Measurements from ENCODE around the gene HMGA1.

Gene HMGA1, protein sequence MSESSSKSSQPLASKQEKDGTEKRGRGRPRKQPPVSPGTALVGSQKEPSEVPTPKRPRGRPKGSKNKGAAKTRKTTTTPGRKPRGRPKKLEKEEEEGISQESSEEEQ

DNA sequence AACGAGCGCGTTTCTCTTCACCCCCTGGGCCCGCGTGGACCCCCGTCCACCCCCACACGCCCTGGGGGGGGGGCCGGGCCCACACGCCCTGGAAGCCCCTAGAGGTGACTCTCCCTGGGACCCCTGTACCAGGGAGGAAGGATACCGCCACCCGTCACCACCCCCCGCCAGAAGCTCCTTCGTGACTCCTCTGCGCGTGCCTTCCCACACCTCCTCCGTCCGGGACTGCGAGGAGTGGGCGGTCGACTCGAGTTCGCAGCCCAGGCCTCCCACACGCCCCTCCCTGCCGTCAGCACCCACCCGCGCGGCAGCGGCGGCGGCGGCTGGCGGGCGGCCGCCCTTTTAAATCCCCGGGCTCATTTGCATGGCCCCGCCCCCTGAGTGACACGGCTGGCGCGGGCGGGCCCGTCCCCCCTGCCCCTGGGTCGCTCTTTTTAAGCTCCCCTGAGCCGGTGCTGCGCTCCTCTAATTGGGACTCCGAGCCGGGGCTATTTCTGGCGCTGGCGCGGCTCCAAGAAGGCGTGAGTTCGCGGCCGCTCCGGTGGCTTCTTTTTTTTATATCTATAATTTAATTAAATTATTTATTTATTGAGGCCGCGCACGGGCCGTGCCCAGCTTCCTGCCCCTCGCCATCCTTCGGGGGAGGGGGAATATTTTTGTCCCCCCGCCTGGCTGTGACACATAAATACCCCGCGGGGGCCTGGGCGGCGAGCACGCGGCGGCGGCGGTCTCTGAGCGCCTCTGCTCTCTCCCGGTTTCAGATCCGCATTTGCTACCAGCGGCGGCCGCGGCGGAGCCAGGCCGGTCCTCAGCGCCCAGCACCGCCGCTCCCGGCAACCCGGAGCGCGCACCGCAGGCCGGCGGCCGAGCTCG is at the start of gene HMGA1:
Gene HMGA1 (plus strand): TSS at position 431 of the 873 bp plus-strand sequence. CDS start 3,908 bp downstream, outside the sequence.
- DNase-seq, result peak; percentile 93

DNA sequence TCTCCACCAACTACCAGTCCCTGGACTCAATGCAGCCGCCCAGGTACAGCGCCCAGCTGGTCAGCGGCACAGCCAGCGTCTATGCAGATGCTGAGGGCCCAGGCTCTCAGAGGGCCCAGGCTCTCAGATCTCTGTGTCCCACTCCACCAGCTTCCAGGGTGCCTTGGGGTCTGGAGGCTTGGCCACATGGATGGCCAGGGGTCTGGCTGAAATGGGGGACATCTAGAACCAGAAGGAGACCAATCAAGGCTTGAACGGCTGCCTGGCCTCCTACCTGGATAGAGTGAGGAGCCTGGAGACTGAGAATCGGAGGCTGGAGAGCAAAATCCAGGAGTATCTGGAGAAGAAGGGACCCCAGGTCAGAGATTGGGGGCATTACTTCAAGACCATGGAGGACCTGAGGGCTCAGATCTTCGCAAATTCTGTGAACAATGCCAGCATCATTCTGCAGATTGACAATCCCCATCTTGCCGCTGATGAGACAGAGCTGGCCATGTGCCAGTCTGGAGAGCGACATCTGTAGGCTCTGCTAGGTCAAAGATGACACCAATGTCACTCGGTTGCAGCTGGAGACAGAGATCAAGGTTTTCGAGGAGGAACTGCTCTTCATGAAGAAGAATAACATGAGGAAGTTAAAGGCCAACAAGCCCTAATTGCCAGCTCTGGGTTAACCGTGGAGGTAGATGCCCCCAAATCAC is 46.7 kb upstream of the HMGA1 start:
- DNase-seq, result no peak

DNA sequence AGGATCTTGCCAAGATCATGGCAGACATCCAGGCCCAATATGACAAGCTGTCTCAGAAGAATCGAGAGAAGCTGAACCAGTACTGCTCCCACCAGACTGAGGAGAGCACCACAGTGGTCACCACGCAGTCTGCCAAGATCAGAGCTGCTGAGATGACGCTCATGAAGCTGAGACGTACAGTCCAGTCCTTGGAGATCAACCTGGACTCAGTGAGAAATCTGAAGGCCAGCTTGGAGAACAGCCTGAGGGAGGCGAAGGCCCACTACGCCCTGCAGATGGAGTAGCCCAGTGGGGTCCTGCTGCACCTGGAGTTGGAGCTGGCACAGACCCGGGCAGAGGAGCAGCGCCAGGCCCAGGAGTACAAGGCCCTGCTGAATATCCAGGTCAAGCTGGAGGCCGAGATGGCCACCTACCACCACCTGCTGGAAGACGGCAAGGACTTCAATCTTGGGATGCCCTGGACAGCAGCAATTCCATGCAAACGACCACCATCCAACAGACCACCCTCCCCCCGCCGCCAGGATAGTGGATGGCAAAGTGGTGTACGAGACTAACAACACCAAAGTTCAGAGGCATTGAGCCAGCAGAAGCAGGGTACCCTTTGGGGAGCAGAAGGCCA is 46.1 kb upstream of the HMGA1 start:
- DNase-seq, result no peak

DNA sequence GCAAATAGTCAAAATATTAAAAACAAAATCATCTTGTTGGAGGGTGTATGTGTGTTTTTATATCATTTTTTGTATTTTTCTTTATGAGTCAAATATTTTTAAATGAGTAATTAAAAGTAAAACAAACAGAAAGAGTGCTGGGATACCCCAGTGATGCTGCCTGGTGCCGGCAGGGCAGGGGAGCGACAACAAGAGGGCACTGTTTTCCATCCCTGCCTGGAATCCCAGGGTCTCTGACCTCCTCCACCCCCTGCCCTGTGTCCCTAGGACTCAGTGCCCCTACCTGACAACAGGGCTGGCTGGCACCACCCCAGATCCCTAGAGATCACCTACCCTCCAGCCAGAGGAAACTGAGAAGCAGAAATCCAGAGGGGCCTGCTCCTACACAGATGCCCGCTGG is 41.9 kb upstream of the HMGA1 start:
- no peak for DNase-seq

DNA sequence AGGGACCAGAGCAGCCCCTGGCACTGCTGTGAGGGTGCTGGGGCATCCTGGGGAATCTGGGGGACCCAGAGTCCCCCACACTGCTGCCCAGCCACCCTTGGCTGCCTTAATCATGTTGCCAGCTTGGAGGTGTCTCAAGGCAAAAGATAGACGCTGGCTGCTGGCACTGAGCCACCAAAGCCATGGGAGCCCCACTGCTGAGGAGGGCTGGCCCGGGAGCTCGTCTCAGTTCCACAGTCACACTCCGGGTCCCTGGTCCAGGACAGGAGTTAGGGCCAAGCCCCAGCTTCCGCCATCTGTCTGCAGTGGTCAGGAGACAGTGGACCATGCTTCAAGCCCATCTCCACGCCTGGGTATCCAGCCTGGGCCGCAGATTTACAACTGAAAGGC is 41.0 kb upstream of the HMGA1 start:
- no peak for DNase-seq

DNA sequence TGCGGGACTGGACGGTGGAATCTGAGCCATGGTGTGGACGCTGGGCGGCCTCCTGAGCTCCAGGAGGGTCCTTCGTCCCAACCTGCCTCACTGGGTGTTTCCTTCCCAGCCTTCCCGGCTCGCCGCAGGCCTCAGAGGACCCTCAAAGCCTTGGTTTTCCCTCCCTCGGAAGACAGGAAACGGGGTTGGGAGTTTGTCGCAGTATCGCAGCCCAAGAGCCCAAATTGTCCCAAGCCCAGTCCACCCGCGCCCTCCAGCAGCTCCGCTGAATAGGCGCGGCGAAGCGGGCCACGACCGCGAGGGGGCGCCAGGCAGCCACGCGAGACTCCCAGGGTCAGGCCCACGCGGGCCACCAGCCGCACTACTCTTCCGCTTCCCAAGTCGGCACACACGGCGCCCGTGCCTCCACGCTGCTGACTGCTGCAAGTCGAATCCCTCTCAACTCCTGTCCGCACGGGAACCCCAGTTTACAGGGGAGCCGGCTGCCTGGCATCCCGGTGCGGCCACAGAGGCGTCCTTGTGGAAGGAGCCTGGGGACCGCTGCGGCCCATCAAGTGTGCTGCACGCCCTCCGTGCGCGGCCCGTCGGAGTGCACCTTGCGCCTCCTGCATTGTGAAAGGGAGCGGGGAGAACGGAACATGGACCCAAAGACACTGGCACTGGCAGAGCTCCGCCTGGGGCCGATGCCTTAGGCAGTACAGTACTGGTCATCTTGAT is 40.4 kb upstream of the HMGA1 start:
- peak; percentile 89 for DNase-seq

DNA sequence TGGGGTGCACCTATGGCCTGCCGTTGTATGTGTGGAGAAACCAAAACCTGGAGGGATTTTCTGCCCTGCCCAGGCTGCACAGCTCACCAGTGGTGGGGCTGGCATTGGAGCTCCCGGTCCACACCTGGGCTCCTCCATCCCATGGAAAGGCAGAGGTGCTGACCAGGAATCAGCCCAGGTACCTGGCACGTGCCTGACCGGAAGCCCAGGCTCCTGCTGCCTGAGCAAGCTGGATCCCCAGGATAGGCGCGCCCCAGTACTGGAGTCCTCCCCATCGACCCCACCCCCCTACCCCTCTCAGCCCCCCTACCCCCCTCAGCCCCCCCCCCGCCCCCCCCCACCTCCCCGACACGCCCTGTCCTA is 39.9 kb upstream of the HMGA1 start:
- DNase-seq, result no peak

DNA sequence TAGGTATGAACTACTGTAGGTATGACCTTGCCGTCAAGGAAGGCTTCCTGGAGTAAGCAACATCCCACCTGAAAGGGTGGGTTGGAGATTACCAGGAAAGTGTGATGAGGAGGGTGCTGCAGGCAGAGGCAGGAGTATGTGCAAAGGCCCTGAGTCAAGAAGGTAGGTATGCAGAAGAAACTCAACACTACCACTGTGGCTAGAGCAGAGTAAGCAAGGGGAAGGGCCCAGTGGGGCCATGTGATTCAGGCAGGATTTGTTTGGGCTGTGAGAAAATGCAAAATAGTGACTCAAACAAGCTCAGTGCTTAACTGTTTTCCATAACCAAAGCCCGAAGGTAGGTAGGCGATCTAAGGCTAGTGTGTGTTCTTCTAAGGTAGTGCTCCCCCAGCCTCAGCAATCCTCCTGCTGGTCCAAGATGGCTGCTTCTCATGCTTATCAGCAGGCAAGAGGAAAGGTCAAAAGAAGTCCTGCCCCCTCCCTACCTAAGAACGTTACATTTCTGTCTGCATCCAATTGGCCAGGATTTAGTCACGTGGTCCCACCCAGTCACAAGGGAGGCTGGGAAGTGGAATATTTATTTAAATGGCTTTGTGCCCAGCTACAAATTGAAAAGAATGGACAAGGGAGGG is 36.2 kb upstream of the HMGA1 start:
- no peak for DNase-seq

DNA sequence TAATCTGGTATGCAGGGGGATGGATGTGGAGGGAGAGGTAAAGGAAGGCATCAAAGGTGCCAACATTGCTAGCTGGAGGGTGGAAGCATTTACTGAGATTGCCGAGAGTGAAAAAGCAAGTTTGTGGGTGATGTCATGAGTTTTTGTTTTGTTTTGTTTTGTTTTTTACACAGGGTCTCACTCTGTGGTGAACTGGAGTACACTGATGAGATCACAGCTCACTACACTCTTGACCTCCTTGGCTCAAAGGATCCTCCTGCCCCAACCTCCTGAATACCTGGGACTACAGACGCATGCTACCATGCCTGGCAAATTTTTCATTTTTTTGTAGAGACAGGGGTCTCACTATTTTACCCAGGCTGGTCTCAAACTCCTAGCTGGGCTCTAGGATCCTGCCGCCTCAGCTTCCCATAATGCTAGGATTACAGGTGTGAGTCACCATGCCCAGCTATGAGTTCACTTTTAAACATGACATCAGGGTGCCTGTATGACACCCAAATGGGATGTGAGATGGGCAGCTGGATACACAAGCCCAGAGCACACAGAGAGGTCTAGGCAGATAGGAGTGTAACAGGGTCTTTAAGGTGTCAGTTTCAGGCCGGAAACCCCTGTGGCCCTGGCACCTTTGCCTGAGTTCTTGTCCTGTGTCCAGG is 35.1 kb upstream of the HMGA1 start:
- DNase-seq, result no peak

DNA sequence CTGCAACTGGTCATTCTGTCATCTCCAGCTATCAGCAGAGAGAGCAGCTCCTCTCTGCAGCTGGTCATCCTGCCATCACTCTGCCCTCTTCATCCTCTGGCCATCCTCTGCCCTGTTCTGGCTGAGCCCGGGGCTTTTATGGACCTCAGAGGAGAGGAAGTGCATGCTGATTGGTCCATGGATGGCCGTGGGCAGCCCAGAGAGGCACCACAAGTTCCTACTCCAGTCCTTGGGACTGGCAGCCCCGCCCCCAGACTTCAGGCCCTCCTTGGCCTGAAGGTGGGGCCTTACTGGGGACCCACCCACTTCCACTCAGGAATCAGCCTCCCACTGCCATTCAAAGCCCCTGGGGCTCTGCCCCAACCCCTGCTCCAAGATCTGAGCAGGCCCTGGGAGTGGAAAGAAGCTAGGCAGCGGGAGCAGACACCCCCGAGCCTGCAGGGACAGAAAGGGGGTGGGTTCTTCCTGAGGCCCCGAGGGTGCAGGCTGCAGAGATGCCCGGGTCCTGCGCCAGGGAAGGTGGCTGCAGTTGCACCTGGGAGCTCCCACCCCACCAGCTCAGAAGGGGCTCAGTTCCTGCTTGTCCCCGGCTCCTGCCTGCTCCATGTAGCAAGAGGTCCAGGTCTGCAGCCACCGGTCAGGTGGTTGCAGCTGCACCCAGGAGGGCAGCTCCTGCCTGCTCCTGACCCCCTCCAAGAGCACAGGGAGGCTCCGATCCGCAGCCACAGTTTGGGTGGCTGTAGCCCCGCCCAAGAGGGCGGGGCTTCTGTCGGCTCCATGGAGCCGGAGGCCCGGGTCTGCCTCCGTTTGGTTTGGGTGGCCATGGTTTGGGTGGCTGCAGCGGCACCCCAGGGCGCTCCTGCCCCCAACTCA is 34.1 kb upstream of the HMGA1 start:
- no peak for DNase-seq

DNA sequence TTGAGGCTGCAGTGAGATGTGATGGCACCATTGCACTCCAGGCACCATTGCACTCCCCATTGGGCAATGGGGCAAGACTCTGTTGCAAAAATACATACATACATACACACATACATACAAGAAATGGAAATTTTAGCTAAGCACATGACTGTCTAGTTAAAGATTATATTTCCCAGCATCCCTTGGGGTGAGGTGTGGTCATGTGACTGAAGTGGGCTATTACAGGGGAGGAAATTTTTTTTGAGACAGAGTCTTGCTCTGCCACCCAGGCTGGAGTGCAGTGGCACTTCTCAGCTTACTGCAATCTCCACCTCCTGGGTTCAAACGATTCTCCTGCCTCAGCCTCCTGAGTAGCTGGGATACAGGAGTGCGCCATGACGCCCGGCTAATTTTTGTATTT is 32.0 kb upstream of the HMGA1 start:
- DNase-seq, result no peak

DNA sequence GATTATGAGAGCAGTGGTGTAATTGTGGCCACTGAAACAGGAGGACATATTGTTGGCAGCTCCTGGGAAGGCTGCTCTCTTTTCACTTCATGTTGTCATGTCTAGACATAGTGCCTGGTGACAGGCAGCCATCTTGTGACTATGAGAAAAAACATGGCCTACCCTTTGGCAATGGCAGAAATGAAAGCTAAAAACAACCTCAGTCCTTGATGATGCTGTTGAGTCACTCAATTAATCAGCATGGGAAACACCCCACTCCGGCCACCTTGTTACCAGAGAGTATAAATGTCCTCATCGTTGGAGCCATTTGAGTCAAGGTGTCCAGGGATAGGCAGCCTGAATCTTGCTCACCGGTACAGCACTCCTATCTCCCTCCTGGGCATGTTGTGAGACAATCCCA is 31.2 kb upstream of the HMGA1 start:
- DNase-seq, result no peak

DNA sequence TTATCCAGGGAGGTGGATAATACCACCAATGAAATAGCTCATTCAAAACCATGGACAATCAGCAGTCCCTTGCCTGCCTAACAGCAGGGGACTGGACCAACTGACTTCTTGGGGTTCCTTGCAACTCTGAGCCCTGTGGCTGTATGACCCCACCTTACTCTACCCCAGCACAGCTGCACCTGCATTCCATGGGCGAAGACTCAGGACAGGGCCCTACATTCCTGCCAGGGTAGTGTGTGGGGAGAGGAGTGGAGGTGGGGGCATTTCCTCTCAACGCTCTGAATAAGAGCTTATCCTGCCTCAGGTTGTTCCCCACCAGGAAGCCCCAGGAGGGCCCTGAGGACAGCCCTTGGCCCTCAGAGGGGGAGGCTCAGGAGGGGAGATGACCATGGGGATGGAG is 30.8 kb upstream of the HMGA1 start:
- DNase-seq, result no peak

DNA sequence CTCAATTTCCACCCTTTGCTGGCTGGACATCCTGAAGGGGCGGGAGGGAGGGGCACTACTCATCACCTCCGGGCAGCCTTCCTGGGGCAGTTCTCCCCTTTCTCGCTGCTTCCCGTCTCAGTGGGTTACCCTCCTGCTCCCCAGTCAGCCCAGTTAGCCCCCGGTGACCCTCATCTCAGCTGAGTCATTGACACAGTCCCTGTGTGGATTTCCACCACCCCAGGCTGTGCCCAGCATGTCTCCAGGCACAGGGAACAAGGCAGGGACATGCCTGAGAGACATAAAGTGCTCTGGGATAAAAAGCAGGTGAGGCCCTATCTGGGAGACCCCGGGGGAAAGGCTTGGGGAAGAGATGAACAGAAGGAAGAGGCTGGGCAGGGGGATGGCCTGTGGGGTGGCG is 29.9 kb upstream of the HMGA1 start:
- no peak for DNase-seq

DNA sequence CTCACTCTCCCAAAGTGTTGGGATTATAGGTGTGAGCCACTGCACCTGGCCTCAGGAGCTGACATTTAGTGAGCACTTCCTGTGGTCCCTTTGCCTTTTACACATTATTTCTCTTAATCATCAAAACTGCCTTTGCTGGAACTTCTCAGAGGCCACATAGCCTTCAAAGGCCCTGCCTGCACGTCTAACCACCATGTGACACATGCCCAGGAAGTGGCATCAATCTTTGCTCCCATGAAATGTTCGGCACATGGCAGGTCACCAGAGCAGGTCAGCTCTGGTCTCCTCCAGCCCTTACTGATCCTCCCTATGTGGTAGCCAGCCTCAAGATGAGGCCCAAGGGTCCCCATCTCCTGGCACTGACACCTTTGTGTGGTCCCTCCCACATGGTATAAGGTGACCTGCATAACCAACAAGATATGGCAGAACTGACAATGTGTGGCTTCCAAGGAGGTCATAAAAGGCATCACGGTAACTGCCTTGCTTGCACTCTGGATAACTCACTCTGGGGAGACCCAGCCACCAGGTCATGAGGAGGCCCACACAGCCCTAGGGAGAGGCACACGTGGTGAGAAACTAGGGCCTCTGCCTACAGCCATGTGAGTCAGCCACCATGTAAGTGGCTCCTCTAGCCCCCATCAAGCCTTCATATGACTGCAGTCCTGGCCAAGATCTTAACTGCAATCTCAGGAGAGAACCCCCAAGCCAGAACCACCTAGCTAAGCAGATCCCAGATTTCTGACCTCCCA is 28.8 kb upstream of the HMGA1 start:
- no peak for DNase-seq

DNA sequence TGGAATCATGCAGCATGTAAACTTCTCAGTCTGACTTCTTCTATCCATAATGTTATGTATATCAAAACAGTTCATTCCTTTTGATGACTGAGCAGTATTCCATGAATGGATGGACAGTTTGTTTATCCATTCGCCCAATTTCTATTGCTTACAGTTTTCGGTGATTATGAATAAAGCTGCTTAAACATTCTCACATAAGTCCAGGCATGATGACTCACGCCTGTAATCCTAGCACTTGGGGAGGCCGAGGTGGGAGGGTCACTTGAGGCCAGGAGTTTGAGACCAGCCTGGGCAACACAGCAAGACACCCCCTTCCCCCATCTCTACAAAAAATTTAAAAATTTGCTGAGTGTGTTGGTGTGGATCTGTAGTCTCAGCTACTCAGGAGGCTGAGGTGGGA is 22.9 kb upstream of the HMGA1 start:
- no peak for DNase-seq

DNA sequence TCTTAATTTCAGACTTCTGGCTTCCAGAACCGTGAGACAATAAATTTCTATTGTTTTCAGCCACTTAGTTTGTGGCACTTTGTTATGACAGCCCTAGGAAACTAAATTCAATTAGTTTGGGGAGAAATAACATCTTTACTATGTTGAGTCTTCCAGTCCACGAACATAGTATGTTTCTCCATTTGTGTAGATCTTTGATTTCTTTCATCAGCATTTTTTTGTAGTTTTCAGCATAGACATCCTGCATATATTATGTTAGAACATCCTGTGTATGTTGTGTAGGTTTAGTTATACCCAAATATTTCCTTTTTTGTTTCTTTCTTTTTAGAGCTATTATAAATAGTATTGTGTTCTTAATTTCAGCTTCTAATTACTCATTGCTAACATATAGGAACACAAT is 18.0 kb upstream of the HMGA1 start:
- no peak for DNase-seq

DNA sequence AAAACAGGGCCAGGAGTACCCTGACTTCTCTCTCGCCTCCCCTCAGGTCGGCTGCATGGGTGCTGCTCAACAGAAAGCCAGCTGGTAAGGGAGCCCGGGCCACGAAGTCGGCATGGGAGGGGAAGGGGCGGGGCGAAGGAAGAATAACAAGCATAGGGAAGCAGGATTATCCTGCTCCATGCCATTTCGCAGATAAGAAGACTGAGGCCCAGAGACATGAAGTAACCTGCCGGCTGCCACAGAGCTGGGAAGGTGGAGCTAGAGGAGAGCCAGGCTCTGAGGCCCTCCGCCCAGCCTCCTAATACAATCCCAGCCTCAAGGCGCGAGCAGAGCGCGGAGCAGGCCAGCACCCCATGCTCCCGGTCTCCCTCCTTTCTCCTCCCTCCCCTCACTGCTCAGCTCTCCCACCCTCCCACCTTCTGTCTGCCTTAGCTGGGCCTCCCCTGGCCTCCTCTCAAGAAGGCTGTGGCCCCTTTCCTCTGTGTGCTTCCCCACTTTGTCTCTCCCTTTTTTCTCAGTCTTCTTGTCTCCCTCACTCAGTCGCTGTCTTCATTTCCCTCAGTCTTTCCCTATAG is 13.2 kb upstream of the HMGA1 start:
- no peak for DNase-seq

DNA sequence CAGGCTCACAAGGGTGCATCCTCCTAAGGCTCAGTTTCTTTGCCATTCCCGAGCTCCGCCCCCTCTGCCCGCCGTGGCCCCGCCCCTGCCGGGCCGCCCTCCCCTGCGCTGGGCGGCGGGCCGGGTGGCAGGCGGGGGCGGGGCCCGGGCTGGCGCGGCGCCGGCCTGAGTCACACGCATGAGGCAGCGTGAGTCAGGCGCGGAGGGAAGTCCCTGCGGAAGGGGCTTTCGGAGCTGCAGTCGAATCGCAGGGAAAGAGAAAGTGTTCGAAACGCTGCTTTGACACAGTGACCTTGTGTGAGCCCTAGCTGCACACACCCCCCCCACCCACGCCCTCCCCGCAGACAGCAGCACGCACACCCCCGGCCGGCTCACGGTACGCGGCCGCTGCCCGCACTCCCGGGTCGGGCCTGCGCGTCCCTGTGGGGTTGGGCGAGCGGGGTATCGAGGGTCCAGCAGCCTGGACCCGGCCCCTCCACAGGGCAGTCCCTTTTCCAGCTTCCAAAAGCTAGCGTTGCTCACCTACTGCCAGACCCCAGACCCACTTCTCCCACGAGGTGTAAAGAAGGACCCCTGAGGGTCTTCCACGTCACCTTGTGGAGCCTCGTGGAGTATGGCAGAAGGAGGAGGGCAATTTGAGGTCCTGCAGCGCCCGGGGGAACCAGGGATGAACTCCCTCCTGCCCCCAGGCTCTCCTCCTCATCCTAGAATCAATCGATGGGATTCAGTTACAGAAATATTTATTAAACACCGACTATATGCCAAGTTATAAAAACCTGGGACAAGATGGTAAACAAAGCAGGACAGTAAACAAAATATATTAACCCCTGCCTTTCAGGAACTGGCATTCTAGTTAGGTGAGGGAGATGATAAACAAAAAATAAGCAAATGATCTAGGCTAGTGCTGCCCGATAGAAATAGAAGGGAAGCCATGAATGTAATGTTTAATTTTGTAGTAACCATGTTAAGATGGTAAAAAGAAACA is 12.4 kb upstream of the HMGA1 start:
- peak; percentile 97 for DNase-seq

Data from activated CD4-positive, alpha-beta T cell treated with anti-CD3 and anti-CD28 coated beads, Interleukin-10, Interleukin-2, amounts not matched to agents 100 ng/mL and 50 ng/mL, durations not matched to agents 16 hours and 8 hours (primary cell).